GM12892 (cell line): ENCODE data around the gene SMYD3.

Experiments
- POLR2A ChIP-seq: IDR thresholded peaks from 2 replicates; pipeline ENCODE4 v1.6.1; 2011; ENCODE audit warnings: low read depth, low read length, control low read depth
- POLR2AphosphoS5 ChIP-seq: IDR thresholded peaks from 2 replicates; pipeline ENCODE4 v1.6.1; 2011; ENCODE audit warnings: low read depth, low read length, control low read depth

DNA sequence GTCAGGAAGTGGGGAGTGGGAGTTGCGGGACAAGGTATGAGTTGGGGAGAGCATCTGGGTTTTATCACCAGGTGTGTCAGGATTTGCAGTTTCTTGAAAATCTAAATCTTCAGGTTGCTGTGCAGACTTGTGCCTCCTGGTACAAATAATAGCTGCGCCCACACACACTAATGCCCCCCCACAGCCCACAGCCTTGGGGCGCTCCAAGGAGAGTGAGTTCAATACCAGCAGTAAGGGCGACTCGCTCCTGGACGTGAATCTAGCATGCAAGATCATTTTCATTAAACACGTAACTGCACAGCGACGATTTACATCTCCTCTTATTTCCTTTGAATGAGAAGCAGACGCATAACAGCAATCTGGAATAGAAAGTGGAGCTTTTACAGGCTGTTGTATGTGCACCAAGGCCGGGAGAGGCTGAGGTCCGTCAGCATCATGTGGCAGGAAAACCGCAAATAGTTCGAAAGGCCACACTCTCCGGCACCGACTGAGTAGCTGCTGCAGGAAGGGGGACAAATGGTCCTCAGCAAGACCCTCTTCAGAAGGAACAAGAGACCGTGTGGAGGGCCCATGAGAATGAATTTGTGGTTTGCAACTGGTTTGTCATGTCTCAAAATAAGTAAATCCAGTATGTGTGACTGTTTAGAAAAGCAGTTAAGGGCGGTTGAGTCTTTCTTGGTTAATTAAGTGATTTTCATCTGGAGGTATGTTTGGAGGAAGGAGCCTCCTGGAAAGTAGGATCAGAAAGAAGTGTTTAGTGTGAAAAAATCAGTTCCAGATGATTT, 439.5 kb downstream of the SMYD3 start:
- TF ChIP-seq POLR2AphosphoS5 (no peak), POLR2A (no peak)
